HG03558 (cell line): ENCODE results near the gene PYGL.
"Not testable (repeated sequence)": the region's sequence is repeated elsewhere in the genome, so short reads cannot be mapped to it uniquely, and the experiment has no call there.

Source experiments
- ATAC-seq: cut with Tn5 transposase; IDR thresholded peaks from one replicate; pipeline ENCODE4 v1.9.1; 2021; ENCODE audit warnings: moderate number of reproducible peaks; ENCODE audit not compliant: unreplicated experiment; ENCODE audit errors: extremely low read depth

Gene PYGL

GRCh38 chr14:50943943-50944646 lies at the start of gene PYGL:
Gene PYGL, minus strand, starts transcription at chr14:50944483. Its CDS starts 80 bp downstream, at chr14:50944403.
- no peak for ATAC-seq

DNA sequence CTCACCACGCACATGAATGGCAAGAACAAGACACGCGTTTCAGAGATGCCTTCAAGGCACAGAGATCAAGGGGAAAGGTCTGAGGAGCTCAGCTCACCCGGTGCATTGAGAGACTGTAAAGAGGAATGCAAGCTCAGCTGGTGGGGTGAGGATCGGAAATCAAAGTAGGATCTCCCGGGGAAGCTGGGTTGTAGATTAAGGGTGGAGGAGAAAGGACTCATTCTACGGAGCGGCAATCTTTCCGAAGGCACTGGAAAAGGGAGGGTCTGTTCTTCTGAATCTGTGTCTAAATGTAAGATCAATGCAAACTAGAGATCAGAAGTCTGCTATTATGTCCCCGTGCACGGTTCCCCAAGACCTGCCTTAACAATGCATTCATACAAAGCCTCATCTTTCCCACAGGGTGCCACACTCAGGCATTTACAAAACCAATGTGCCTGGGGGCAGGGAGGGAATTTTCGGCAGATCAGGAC lies 41.6 kb upstream of the PYGL start:
- no peak for ATAC-seq

DNA sequence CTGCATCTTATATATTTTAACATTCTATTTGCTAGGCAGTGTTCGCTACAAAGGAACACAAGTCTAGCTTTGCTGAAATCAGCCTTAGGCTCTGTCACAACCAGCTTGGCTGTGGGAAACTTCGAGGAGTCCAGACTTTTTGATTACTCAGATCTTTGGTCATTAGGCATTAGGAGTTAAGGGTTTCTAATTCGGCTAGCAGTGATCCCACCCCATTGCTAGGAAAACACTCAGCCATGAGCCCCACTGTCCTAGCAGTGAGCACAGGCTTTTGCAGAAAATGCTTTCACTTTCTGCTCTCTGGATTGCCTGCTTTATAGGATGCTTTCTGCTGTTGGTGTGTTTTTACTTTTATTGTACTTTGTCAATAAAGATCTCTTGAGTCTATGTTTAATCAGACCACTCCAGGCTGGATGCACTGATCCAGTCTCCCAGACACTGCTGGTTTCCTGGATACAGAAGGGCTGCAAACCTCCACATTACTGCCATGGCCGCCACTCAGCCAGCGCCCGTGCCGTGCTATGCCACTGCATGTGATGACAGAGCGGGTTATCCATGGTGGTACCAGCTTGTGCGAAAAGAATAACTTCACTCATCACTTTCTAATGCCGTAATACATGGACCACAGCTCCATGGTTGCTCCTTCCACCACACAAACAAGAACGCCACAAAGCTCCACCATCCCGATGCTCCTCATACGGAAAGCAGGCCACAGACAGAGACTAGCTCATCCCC lies 41.0 kb upstream of the PYGL start:
- no peak for ATAC-seq

GRCh38 chr14:50984036-50984710 lies 39.9 kb upstream of the PYGL start:
- ATAC-seq: no peak

GRCh38 chr14:50979941-50980850 lies 35.9 kb upstream of the PYGL start:
- no peak for ATAC-seq

- ATAC-seq: peak; percentile 85
Measured at GRCh38 chr14:50978888-50979287, 34.6 kb upstream of the PYGL start.

- ATAC-seq: no peak
Measured at GRCh38 chr14:50978529-50978871, 34.2 kb upstream of the PYGL start.

DNA sequence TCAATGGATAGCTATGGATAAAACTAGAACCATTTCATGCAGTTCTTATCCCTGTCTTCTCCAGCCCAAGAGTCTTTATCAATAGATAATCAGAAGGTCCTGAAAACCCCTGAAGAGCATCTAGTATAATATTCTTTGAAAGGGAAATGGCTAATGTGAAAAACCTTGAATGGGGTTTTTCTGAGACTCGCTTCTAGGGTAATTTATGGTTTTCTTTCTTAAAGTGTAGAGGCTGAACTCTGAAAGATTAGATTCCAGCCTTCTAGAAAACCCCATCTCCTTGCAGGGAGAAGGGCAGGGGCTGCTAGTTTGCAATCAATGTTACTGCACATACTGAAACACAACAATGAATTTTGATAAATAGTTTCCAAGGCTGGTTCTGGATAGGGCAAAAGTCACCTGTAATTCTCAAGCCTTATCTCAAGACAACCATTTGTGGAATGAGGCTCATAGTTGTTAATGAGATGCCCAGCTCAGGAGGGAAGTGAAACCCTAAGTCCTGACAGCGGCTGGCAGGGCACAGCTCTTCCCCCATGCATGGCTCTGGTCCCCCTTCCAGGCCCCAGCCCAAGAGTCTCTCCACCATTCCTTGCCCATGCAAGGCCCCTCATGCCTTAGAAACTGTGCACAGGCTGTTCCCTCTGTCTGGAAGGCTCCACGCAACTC lies 33.7 kb upstream of the PYGL start:
- ATAC-seq: peak; percentile 43

GRCh38 chr14:50974118-50974517 lies 29.8 kb upstream of the PYGL start:
- no peak for ATAC-seq

GRCh38 chr14:50972734-50973133 lies 28.5 kb upstream of the PYGL start:
- no peak for ATAC-seq

DNA sequence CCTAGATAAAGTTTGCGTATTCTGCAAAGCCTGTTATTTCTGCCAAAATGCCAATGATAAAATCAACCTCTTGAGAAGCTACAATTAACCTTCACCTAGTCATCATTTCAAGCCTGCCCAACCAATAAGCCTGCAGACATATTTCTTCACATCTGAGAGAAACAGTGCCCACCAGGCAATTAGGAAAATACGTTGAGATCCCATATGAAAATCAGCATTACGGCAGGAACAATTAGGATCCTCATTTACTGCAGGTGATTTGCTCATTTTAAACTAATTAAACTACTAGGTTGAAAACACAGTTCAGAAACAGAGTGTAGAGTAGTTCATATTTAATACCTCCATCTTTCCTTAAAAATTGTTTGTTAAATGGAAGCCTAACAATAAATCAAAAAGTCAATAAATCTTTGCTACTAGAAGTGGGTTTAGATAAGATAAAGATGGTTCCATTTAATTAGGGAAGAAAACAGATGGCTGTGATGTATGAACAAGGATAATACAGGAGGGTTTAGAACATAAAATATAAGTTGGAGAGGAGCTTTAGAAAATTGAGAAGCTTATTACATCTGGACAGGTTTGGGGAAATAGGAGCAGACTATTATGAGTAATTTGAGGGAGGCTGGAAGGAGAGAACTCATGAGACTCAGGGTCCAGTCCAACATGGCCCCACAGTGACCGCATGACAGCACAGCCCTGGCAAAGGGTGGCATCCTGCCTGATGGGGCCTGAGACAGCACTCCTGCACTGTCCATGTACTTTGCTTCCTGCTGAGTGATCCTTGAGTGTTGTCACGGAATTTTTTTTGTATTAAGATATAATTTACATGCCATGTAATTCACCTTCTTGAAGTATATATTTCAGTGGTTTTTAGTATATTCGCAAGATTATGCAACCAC lies 26.9 kb upstream of the PYGL start:
- ATAC-seq: no peak

DNA sequence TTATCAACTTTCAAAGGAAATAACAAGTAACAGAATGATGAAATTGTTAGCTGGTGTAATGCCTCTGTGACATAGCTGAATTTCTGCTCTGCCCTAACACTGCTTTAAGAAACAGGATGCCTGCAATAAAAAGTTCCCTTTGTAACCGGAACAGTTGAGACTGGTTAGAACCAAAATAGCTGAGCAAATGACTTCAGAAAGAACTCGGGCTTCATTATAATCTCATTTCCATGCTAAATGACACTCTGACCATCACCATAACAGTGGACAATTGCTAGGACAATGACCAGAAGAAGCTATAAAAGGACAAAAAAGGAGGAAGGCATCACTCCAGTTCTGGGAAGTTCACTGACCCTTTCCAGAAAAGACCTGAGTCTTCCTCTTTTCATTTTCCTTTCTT lies 23.5 kb upstream of the PYGL start:
- no peak for ATAC-seq

DNA sequence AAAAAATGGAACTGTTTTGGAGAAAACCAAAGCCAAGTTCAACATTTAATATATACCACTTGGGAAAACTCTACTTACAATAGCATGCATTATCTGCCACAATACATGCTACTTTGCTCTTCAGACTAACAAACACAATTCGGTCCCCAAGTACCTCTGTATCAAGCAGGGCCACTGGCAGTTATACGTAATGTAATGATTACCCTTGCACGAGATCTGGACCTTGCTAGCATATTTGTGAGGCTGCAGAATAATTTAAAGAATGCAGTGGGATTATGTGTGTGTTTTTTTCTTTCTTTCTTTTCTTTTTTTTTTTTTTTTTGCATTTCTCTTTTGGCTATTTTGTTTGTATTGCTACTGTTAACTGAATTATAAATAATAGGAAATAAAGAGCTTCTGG lies 22.8 kb upstream of the PYGL start:
- no peak for ATAC-seq

GRCh38 chr14:50964683-50965390 lies 20.6 kb upstream of the PYGL start:
- ATAC-seq: no peak

- ATAC-seq: no peak
Measured at GRCh38 chr14:50963919-50964318, 19.6 kb upstream of the PYGL start.

- ATAC-seq: no peak
Measured at GRCh38 chr14:50961605-50962221, 17.4 kb upstream of the PYGL start.

DNA sequence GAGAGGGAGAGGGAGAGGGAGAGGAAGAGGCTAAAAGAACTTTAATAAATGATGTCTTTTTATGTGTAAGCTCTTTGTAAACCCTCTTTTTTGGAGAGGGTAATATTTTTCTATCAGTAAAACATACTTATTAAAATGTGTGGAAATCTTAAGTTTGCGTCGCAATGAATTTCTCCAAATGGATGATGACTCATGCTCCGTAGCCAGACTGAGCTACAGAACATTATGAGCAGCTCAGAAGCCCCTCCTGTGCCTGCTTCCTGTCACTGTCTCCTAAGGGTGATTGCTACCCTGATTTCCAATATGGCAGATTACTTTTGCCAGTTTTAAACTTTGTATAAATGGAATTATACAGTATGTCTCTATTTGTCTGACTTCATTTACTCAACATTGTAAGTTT lies 13.0 kb upstream of the PYGL start:
- no peak for ATAC-seq

DNA sequence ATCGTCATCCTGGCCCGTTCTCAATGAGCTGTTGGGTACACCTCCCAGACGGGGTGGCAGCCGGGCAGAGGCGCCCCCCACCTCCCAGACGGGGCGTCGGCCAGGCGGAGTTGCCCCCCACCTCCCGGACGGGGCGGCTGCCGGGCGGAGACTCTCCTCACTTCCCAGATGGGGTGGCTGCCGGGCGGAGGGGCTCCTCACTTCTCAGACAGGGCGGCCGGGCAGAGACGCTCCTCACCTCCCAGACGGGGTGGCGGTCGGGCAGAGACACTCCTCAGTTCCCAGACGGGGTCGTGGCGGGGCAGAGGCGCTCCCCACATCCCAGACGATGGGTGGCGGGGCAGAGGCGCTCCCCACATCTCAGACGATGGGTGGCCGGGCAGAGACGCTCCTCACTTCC lies 12.1 kb upstream of the PYGL start:
- not testable (repeated sequence) for ATAC-seq
